AG20443 (cell line): ENCODE results near the gene VMAC.
A peak's percentile ranks its signal among the peaks of the same experiment; 100 is the strongest.

Experiments
- DNase-seq: peaks from one replicate; pipeline ENCODE4 v3.0.0; 2012; ENCODE audit warnings: low spot score, mixed read lengths

VMAC gene

DNA sequence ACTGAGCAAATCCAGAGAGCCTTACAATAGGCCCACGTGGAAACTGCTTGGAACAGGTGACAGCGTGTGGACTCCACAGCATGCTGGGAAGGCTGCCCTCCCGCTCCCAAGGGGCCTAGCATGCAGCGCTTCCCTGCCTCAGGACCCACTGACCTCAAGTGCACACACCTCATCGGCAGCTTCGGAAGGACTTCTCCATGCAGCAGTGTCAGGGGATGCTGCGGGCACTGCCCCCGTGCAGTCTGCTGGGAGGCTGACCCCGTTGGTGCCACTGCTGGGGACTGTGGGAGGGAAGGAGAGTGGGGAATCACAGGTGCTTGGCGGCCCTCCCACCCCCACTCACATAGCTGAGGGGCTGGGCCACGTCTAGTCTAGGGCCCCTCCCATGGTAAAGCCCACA is 26.6 kb downstream of the VMAC start:
- DNase-seq: no peak

DNA sequence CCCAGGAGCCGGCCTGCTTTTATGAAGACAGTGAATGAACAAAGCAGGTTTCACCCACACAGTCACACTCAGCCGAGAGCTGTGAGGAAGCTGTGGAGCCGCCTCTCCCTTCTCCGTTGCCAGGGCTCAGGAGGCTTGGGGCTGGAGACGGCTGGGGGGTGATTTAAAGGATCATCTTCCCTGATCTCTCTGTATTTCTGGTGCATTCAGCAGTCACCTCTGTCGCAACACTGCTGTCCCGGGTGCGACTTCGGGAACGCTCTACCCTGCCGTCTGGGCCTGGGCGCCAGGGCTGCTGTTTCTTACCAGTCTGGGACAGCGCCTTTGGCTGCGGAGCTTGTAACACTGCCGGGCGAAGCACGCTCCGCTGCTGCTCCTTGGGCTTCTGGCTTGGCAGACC is 27.5 kb downstream of the VMAC start:
- no peak for DNase-seq

DNA sequence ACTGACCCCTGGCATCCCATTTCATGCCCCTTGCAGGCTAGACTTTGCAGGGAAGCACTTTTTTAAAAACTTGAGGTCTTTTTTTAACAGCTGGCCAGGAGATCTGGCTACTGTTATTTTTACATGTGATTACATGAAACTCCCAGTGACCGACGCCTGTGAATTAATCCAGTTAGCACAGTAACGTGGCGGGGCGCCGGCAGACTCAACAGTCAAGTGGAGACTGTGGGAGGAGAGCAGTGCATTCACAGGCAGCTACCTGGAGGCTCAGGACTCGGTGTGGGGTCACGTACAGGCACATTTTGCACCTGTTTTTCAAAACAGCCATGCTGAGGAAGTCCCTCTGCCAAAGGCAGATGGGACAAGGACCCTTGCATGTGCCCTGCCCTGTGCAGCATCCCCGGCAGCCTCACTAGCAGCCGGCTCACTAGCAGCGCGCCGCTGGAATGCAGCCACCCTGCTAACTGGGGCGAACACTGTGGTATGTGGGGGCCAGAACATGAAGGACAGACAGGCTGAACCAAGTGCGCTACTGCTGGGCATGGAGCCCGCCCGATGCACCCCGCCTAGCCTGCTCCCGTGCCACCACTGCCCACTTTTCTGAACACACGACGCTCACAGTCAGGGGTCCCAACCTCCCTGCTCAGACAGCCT is 28.1 kb downstream of the VMAC start:
- no peak for DNase-seq

DNA sequence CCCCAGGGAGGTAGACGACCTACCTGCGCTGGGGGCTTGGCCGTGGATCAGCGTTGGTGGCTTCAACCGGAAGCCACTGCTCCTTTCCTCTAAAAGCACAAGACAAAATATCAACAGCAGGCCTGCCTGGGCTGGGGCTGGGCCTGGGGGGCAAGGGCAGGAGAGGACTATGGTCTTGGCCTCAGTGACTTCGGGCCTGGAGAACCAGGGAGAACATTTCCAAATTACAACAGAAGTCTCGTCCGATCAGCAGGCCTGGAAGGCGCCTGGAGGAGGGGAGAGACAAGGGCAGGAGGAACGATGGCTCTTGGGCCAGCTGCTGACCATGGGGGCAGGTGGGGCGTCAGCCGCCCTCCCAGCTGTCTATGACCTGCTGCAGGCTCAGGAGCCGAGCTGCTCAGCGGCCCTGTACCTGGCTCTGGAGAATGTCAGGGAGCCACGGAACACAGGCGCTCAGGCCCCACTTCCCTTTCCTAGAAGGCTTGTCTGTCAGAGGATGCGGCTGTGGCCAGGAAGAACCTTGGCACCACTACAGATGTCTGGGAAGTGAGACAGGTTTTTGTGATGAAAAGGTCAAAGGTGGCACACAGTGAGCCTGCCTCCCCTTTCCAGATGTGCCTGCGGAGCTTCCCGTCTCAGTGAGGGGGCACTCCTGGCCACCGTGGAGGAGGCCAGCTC is 28.9 kb downstream of the VMAC start:
- no peak for DNase-seq

DNA sequence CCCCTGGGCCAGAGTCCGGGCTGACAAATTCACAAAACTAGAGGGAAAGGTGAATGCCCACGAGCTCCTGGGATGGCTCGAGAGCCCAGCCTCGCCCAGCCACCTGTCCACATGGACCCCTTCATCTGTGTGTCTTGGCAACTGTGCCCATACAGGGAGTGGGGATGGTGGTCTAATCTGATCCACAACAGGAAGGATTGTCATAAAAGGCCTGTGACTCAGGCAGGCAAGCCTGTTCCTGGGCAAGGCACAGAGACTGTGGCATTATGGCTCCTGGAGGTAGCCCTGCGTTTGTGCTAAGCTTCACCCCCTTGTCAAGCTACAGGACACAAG is 29.4 kb downstream of the VMAC start:
- no peak for DNase-seq

DNA sequence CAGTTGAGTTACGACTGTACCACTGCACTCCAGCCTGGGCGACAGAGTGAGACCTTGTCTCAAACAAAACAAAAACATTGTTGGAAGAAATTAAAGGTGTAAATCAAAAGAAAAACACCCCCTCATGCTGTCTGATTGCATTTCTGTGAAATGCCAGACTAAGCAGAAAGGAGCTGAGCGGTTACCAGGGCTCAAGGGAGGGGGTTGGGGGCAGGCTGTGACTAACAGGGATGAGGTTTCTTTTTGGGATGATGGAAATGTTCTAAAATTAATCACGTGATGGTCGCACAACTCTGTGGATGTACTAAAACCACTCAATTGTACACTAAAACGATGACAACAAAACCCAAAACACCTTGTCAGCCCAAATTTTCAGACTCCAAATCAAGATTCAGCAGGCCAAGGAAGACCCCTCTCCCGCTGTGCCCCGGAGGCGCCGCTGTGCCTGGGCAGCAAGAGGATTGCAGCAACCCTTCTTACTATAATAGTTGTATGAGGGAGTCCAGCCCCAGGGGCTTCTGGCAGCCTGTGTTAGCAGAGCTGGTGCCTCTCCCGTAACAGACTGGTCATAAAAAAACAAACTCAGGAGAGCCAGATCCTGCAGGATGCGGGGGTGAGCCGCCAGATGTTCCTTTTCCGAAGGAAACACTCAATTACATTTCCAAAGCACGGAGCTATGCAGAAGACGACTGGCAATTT is 30.3 kb downstream of the VMAC start:
- peak; percentile 58 for DNase-seq

DNA sequence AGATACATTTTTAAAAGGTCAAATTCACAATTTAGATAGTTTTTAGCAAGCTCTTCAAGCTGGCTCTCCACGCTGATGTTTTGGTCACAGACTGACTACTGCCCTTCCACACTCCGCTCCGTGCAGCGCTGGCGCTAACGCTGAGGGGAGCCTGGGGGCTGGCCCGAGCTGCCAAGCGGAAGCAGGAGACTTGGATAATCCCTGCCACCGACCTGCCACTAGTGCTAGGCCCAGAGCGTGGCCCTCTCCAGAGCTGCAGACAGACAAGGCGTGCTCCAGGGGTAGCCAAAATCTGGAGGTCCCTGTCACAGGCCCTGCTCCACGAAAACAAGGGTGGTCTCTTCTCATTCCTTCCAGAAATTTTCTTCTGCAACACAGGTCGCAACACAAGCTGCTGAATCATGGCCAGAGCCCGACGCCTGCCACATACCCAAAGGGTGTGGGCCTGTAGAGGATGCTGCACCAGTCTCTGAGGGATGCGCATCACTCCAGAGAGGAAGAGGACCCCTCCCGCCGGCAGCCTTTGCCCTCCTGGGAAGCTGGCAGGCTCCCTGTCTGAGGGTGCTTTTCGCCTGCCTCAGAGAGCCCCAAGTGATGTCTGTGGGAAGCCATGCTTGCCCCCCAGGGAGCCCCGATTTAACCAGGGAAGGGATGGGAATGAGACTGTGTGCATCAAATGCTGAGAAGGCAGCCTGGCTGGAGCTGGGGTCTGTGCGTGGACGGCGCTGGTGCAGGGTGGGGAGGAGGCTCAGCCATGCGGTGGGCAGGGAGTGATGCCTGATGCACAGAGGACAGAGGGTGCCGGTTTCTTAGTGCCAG is 31.0 kb downstream of the VMAC start:
- DNase-seq: no peak

DNA sequence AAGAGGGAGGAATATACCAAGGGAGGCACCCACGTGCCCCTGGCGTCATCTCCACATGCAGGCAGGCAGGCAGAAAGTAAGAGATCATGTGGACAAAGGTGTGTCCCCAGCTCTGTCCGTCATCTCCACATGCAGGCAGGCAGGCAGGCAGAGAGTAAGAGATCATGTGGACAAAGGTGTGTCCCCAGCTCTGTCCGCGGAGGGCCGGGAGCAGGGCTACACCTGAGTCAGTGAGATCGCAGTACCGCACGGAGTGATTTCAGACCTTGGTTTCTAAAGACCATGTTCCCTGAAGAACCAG is 31.6 kb downstream of the VMAC start:
- no peak for DNase-seq

DNA sequence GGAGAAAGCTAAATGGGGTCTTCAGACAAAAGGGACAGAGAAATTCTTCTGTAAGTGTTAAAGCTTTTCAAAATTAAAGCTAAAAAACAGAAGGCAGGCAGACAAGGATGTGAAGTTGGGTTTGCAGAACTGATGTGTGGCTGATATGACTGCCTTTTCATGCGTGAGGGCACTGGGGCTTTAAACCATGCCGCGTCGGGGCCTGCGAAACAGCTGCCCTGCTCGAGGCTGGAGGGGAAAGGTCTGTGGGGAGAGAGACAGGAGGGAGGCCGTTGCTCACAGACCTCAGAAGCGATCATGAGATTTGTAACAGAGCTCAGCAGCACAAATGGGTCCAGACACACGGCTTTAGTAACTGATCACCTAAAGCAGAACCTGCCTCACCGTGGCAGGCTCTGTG is 32.9 kb downstream of the VMAC start:
- DNase-seq: no peak

DNA sequence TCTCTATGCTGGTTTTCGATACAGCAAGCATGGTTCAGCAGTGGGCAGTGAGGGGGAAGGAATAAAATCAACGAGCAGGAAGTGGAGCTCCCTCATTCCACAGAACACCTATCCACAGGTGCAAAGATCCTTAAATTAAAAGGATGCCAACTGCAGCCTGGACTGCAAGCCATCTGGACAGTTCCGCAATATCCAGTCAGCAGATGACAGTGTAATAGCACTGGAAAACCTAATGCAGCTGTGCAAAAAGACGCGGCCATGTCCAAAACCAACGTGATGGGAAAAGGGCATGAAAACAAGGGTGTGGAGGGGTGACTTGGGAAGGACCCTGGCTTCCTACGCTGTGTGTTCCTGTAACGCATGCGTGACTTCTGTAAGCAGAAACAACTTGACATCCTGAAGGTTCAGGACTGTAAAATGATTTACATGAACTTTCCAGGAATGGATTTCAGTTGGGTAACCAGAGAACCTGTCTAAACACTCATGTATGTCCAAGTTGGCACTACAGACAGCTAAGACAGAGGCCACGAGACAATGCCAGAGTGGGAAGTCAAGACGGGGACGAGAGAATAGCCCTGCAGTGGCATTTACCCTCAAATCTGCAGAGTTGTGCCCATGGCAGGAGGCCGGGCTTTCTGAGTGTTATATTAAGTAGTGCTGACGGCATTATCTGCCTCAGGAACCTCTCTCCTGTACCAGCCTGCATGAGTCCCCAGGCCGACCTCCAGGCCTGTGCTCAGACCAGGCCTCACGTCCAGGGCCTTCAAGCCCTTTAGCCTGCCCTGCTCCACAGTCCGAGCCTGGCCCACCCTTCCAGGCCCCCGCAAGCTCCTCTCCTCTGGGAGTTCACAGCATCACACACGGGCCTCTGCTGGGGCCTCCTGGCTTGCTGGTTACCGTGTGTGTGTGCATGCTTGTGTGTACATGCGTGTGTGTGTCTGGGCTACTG is 35.9 kb downstream of the VMAC start:
- DNase-seq: no peak

DNA sequence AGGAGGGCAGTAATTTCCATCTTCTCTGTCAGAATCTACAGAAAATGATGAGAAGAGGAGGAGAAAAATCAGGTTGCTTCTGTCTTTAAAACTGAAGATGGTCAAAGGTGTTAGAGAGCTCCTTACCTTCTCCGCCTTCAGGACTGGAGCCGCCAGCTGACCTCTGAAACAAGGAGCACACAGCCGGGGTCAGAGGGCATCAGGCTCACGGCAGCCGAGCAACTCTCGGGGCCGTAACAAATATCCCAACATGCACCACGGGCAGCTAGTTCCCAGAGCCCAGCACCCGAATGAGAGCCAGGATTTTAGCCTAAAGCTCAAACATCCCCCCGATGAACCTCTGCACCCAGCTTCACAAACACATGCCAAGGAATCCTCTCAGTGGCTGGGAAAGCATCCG is 37.0 kb downstream of the VMAC start:
- DNase-seq: no peak

DNA sequence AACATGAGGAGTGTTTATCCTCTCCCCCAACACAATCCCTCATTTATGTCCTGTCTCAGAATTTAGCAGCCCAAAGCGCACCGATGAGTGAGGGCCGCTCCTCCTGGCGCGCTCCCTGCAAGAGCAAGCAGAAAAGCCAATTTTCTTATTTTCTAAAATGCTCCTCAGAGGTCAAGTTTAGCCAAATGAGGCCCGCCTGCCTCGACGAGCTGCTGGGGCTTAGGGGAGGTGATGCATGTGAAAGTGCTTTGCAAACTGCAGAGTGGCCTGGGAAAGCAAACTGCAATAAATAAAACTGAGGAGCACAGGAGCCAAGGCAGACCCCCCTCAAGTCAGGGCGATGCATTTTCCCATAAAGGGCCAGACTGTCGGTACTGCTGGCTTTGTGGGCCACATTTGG is 38.4 kb downstream of the VMAC start:
- no peak for DNase-seq

DNA sequence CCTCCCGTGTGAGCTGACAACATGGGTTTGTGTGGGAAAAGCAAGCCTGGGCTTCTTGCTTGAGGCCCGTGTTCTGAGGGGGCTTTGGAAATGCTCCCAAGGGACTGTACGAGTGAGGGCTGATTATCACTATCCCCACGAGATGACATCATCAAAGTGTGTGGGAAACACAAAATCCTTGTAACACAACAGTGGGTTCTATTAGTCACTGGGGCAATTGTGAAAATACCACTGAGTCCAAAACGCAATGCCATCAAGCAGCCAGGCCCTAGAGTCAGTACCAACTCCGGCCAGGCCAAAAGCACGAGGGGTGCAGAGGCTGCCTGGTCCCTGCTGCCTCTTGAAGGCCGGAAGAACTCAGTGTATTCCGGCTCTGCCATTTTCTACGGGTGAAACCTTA is 39.0 kb downstream of the VMAC start:
- DNase-seq: no peak

DNA sequence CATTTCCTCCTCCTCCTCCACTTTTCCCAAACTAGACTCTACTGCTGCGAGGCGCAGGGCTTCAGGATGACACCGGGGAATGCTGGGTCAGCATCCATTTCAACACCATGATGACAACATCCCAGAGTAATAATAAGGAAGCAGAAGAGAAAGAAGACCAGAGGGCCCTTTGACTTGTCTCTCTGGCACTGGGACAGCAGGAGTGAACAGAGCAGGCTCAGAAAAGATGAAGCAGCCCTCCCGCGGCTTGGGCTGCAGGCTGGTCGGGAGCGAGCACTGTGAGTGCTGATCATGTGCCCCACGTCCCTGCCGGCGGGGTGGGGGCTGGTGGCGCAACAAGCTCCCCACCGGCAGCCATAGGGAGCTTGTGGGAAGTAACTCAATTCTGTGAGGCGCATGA is 42.8 kb downstream of the VMAC start:
- DNase-seq: peak; percentile 68

DNA sequence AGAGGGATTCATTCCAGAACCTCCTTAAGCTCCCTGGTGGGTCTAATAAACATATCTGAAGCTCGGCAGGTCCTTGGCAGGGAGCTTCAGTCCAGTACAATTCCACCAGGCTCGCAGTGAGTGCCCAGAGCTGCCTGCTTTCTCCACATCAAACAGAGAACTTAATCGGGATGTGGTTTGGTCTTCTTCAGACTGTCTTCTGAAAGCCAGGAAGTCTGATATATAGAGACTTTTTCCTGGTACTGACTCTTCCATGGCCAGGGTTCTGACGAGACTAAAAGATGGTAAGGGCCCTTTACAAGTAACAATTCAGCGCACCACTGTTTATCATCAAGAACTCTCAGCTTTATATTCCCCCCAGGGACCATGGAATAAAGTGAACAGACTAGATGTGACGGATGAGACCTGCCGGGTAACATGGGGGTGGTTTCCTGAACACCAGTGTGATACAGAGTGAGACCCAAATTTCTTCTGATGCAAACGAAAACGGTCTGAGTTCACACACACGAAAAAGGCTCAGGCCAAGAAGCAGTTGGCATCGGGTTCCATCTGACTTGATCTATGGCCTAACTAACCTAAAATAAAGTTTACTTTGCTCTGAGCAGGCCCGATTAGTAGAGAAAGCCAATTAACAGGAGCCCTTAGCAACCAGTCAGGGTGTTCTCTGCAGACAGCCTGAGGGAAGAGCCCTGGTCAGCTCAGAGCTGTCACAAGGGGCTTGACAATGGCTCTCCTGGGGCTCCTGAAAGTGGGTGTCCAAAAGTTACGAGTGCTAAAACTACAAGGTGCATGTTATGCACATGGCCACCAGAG is 44.3 kb downstream of the VMAC start:
- no peak for DNase-seq

DNA sequence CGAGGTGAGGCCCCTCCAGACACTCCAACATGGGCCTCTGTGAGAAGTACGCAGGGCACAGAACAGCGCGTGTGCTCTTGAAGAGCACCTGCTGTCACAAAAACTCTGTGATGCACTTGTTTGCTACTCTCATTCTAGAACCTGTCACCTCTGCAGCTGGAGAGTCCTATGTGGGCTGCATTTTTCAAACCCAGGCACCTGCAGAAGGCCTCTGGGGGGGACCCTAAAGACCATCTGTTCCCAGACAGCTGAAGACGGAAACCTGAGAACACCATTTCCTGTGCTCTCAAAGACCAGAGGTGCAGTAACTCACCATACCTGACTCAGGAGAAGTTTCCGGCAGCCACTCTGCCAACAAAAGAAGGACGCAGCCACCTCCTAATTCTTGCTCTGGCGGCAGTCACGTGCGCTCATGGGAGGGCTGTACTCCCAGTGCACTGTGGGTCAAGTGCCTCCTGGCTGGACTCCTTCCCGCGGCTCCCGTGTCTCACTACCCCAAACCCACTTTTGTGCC is 45.2 kb downstream of the VMAC start:
- no peak for DNase-seq

DNA sequence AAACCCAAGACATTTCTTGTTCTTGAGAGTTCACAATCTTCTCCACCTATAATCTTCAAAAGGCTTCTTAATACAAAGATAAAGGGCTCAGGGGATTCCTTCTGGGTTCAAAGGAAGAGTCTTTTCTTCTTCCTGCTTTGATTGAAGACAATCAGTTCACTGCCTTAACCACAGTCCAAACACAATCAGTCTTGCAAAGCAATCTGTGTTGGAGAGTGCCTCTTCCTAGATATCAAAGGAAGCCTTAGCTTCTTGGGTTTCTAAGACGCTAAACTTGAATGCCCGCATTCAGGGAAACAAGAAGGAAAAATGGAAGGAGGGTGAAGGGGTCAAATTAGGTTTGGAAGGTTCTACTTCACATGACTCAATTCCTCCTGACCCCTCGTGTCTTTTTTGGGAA is 46.1 kb downstream of the VMAC start:
- no peak for DNase-seq

DNA sequence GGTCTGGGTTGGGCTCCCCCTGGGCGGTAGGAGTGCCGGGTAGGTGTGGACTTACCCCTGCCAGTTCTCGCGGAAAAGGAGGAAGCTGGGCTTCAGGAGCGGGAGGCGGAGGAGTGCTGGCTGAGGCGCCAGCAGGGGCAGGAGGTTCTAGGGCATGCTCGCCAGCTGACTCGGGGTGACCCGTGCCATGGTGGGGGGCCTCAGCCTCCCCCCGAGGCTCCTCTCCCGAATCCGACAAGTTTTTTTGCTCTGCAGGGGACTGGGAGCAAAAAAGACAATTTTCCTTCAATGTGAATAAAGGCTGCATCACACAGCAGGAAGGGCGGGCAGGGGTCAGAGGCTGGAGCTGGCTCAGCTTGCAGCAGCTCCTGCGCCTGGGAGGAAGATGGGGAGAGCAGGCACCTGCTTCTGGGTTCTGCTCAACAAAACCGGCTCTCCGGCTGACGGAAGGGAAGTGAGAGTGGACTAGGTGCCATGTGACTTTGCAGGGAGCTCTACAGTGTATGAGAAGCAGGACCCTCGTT is 46.7 kb downstream of the VMAC start:
- DNase-seq: no peak

DNA sequence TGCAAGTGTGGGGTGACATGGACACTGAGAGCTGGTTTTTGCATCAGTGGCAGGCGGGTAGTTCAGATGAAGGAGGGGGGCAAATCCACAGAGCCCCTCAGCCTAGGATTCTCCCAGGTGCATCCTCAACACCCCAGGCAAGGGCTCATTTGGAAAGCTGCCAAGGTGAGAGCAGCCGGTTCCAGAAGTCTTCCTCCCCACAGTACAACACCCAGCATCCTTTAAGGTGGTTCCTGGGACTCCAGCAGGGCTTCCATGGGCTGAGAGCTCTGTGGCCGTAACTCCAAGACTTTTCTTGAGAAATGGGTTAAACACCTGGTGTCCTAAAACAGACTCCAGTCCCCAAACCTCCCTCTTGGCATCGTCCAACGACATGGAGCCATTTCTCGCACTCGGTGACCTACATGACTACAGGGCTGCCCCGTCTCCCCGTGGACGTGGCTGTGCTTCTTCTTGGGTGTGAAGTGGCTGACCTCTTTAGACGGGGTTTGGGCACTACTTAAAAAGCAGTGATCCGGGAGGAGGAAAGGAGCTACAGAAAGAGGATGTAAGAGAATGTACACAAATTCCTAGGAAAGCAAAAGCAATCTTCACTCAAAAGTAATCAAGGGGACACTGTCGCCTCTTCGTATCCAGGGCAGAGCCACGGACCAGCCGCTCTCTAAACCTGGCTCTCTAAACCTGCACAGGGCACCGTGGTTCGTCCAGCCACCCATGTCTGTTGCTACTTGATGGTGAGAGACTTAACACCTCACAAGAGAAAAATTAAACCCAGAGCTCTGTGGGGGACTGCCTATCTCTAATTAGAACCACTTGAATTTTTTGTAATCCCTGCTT is 47.7 kb downstream of the VMAC start:
- DNase-seq: no peak
